ENCODE results near the gene CRELD2. TPM values are rescaled to one million over a fixed set of nuclear protein-coding genes. Genes with fewer than 3 reads are reported as not detected.
A peak's percentile ranks its signal among the peaks of the same experiment; 100 is the strongest.

Gene CRELD2
- polyA plus RNA-seq, 1 donor, result 28.9 TPM

DNA sequence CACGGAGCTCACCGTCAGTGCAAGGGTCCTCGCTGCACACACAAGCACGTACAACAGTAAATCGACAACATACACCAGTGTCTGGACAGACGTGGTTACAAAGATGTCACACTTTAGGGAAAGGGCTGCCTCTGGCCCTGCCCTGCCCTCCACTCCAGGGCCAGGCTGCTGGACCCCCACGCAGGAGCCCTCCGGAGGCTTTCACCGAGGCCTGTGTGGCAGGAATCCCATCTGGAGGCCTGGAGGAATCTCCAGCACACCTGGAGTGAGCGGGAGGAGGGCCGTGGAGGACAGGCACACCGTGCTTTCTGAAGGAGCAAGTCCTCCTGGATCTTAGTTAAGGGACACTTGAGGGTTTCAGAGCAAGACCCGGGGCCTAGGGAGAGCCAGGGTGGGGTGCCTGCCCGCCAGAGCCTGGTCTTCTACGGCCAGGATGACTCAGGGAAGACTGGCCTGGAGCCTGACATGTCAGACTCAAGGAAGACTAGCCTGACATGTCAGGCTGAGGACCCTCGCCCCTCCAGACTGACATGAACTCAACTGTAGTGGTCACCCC lies 40.0 kb downstream of the CRELD2 start:
- Histone ChIP-seq H3K27ac (ENCODE audit: low read length) (peak overlapping the region; percentile 83), H3K27me3 (ENCODE audit: control insufficient read depth, insufficient read depth, low read length) (no peaks in the 10 kb centered on the region), H3K4me3 (ENCODE audit: low read length) (no peak overlapping the region), H3K4me1 (ENCODE audit: control insufficient read depth, insufficient read depth, low read length) (peaks cover 56% of the 10 kb centered on the region), H3K36me3 (ENCODE audit: control insufficient read depth, insufficient read depth, low read length) (peaks cover 13% of the 10 kb centered on the region), H3K9me3 (ENCODE audit: control insufficient read depth, low read depth, low read length) (no peaks in the 10 kb centered on the region)
- no peak for DNase-seq
- WGBS (ENCODE audit: insufficient coverage, low lambda C conversion rate), result no CpG with 5 or more reads among the region's 16 CpGs

DNA sequence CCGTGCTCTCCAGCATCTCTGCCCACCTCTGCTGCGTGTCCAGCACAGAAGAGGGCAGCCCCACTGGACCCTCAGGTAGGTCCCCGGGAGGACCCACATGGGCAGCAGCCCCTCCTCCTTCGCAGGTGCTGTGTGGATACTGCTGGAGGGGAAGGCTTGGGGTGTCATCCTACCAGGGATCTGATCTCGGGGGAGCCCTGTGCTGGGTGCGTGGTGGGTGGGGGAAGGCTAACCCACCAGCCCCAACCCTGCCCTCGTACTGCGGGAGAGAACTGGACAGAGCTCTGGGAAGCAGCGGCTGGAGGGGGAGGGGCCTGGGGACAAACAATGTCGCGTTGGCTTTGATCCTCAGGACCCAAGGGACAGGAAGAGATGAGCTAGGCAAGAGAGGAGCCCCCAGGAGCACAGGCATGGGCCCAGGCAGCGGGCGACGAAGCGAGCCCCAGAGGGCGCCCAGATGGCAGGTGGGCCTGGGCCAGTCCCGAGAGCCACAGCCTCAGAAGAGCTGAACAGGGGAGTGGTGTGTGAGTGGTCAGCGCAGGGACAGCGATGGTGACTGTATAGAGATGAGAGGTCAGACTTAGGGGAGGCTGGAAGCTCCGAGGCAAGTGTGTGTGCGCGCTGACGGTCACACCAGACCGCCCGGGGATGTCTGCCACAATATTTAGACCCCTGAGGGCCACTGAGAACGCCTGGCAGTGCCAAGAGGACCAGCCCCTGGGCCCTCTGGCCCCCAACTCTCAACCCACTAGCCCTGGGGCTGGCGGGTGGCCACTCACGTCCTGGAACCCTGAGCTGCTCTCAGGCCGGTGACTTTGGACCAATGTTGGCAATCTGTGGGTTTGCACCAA lies 40.7 kb downstream of the CRELD2 start:
- Histone ChIP-seq H3K4me3 (ENCODE audit: low read length) (peak overlapping the region; percentile 53), H3K9me3 (ENCODE audit: control insufficient read depth, low read depth, low read length) (no peaks in the 10 kb centered on the region), H3K4me1 (ENCODE audit: control insufficient read depth, insufficient read depth, low read length) (peaks cover 55% of the 10 kb centered on the region), H3K27me3 (ENCODE audit: control insufficient read depth, insufficient read depth, low read length) (no peaks in the 10 kb centered on the region), H3K27ac (ENCODE audit: low read length) (peak overlapping the region; percentile 83), H3K36me3 (ENCODE audit: control insufficient read depth, insufficient read depth, low read length) (peaks cover 21% of the 10 kb centered on the region)
- no peak for DNase-seq
- WGBS (ENCODE audit: insufficient coverage, low lambda C conversion rate), result 90% methylated on average over 2 of the region's 29 CpGs

DNA sequence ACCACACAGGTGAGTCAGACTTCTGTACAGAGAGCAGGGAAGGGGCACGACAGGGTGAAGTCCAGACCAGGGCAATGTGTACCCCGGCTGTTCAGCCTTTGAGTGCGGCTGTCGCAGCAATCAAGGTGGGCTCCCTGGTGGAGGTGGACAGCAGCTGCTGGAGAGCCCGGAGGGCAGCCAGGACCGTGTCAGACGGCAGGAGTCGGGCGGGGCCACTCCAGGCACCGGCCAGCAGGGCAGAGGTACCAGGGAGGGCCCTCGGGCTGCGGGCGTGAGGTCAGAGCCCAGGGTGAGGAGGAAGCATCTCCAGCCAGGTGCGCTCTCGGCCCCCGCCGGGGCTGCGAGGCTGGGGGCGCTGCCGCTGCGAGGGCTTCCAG lies 41.3 kb downstream of the CRELD2 start:
- no CpG with 5 or more reads among the region's 21 CpGs for WGBS (ENCODE audit: insufficient coverage, low lambda C conversion rate)
- H3K4me1 ChIP-seq (ENCODE audit: control insufficient read depth, insufficient read depth, low read length), result peaks cover 52% of the 10 kb centered on the region
- H3K4me3 ChIP-seq (ENCODE audit: low read length), result peak overlapping the region; percentile 53
- peaks cover 27% of the 10 kb centered on the region for H3K36me3 ChIP-seq (ENCODE audit: control insufficient read depth, insufficient read depth, low read length)
- DNase-seq, result peak; percentile 68 to 80
- H3K27me3 ChIP-seq (ENCODE audit: control insufficient read depth, insufficient read depth, low read length), result no peaks in the 10 kb centered on the region
- peak overlapping the region; percentile 83 for H3K27ac ChIP-seq (ENCODE audit: low read length)
- H3K9me3 ChIP-seq (ENCODE audit: control insufficient read depth, low read depth, low read length), result no peaks in the 10 kb centered on the region

DNA sequence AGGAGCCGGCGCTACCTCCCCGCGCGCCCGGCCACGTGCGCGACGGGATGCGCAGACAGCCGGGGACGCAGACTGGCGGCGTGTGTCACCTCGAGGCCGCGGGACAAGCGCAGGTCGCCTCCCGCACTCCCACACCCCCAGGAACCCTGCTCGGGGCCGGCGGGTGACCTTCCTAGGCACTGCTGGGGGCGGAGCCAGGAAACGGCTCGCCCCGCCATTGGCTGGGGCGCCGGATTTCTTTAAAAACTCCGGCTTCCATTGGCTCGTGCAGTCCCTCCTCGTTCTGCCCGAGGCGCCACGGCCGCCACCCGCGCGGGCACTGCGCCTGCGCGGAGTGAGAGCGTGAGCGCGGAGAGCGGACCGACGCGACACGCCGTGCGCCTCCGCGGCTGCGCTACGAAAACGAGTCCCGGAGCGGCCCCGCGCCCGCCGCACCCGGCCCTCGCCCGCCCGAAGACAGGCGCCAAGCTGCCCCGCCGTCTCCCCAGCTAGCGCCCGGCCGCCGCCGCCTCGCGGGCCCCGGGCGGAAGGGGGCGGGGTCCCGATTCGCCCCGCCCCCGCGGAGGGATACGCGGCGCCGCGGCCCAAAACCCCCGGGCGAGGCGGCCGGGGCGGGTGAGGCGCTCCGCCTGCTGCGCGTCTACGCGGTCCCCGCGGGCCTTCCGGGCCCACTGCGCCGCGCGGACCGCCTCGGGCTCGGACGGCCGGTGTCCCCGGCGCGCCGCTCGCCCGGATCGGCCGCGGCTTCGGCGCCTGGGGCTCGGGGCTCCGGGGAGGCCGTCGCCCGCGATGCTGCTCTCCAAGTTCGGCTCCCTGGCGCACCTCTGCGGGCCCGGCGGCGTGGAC lies 41.9 kb downstream of the CRELD2 start, which contains the start of gene PIM3:
Gene PIM3, plus strand, starts transcription at position 614 of the 846 bp plus-strand sequence. Its CDS starts 176 bp downstream, at position 790.
- Histone ChIP-seq H3K4me3 (ENCODE audit: low read length) (peak within 1 kb of the TSS; percentile 96), H3K9me3 (ENCODE audit: control insufficient read depth, low read depth, low read length) (no peaks in the 10 kb centered on the region), H3K27ac (ENCODE audit: low read length) (peak within 1 kb of the TSS; percentile 83), H3K36me3 (ENCODE audit: control insufficient read depth, insufficient read depth, low read length) (peaks cover 33% of the 10 kb centered on the region), H3K27me3 (ENCODE audit: control insufficient read depth, insufficient read depth, low read length) (no peaks in the 10 kb centered on the region), H3K4me1 (ENCODE audit: control insufficient read depth, insufficient read depth, low read length) (peaks cover 48% of the 10 kb centered on the region)
- no CpG with 5 or more reads among the region's 137 CpGs for WGBS (ENCODE audit: insufficient coverage, low lambda C conversion rate)
- DNase-seq, result peak; percentile 98 to 99

DNA sequence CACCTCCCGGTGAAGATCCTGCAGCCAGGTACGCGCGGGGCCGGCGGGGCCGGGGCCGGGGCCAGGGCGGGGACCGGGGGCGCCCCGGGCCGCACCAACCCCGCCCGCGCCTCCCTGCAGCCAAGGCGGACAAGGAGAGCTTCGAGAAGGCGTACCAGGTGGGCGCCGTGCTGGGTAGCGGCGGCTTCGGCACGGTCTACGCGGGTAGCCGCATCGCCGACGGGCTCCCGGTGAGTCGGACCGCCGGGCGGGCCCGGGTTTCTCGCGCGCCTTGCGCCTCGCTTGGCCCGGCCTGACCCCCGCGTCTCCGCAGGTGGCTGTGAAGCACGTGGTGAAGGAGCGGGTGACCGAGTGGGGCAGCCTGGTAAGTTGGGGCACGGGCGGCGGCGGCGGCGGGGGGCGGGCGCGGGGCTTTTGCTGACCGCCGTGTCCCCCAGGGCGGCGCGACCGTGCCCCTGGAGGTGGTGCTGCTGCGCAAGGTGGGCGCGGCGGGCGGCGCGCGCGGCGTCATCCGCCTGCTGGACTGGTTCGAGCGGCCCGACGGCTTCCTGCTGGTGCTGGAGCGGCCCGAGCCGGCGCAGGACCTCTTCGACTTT lies 42.7 kb downstream of the CRELD2 start:
- Histone ChIP-seq H3K27ac (ENCODE audit: low read length) (peak overlapping the region; percentile 75), H3K36me3 (ENCODE audit: control insufficient read depth, insufficient read depth, low read length) (peaks cover 35% of the 10 kb centered on the region), H3K4me3 (ENCODE audit: low read length) (peak overlapping the region; percentile 96), H3K9me3 (ENCODE audit: control insufficient read depth, low read depth, low read length) (no peaks in the 10 kb centered on the region), H3K27me3 (ENCODE audit: control insufficient read depth, insufficient read depth, low read length) (no peaks in the 10 kb centered on the region), H3K4me1 (ENCODE audit: control insufficient read depth, insufficient read depth, low read length) (peaks cover 53% of the 10 kb centered on the region)
- no CpG with 5 or more reads among the region's 84 CpGs for WGBS (ENCODE audit: insufficient coverage, low lambda C conversion rate)
- DNase-seq, result no peak

DNA sequence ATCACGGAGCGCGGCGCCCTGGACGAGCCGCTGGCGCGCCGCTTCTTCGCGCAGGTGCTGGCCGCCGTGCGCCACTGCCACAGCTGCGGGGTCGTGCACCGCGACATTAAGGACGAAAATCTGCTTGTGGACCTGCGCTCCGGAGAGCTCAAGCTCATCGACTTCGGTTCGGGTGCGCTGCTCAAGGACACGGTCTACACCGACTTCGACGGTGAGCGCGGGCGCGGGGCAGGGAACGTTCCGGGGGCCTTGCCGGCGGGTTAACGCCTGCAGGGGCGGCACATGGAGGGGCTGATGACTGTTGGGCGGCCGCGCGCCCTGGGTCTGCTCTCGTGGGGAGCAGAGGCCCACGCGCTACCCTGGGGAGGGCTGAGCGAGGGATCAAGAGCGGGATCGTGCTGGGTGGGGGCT lies 43.2 kb downstream of the CRELD2 start:
- Histone ChIP-seq H3K27ac (ENCODE audit: low read length) (peak overlapping the region; percentile 75), H3K4me3 (ENCODE audit: low read length) (peak overlapping the region; percentile 96), H3K9me3 (ENCODE audit: control insufficient read depth, low read depth, low read length) (no peaks in the 10 kb centered on the region), H3K4me1 (ENCODE audit: control insufficient read depth, insufficient read depth, low read length) (peaks cover 58% of the 10 kb centered on the region), H3K36me3 (ENCODE audit: control insufficient read depth, insufficient read depth, low read length) (peaks cover 35% of the 10 kb centered on the region), H3K27me3 (ENCODE audit: control insufficient read depth, insufficient read depth, low read length) (no peaks in the 10 kb centered on the region)
- DNase-seq, result no peak
- WGBS (ENCODE audit: insufficient coverage, low lambda C conversion rate), result no CpG with 5 or more reads among the region's 49 CpGs

DNA sequence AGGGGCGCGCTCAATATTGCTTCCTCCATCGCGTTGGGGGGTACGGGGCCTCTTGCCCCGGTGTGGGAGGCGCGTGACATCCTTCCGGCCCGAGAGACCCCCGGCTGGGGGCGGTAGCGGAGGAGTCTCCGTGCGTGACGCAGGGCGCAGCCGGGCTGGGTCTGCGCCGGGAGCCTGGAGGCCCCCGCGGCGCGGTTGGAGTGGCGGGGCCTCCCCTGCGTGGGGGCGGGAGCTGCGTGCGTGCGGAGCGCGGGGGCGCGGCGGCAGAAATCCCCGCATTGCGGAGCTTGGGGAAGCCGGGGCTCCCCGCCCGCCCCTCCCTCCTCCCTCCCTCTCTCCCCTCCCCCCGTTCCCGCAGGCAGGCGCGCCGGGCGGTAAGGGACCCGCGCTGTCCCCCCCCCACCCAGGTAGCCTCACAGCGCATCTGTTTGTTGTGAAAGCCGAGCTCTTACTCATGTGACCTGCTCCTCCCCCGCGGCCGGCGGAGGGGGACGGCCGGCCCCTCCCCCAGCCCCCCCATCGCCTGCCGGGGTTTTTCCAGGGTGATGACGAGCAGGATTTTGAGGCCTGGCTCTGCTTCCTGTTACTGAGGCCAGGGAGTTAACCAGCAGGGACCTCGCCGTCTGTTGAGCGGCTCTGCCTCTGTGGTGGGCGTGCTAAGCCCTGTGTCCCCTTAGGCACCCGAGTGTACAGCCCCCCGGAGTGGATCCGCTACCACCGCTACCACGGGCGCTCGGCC lies 43.7 kb downstream of the CRELD2 start:
- Histone ChIP-seq H3K9me3 (ENCODE audit: control insufficient read depth, low read depth, low read length) (no peaks in the 10 kb centered on the region), H3K36me3 (ENCODE audit: control insufficient read depth, insufficient read depth, low read length) (peaks cover 35% of the 10 kb centered on the region), H3K27me3 (ENCODE audit: control insufficient read depth, insufficient read depth, low read length) (no peaks in the 10 kb centered on the region), H3K4me3 (ENCODE audit: low read length) (peak overlapping the region; percentile 96), H3K4me1 (ENCODE audit: control insufficient read depth, insufficient read depth, low read length) (peaks cover 61% of the 10 kb centered on the region), H3K27ac (ENCODE audit: low read length) (peak overlapping the region; percentile 75)
- DNase-seq, result peak; percentile 79 to 86
- no CpG with 5 or more reads among the region's 70 CpGs for whole genome bisulfite sequencing (ENCODE audit: insufficient coverage, low lambda C conversion rate)

DNA sequence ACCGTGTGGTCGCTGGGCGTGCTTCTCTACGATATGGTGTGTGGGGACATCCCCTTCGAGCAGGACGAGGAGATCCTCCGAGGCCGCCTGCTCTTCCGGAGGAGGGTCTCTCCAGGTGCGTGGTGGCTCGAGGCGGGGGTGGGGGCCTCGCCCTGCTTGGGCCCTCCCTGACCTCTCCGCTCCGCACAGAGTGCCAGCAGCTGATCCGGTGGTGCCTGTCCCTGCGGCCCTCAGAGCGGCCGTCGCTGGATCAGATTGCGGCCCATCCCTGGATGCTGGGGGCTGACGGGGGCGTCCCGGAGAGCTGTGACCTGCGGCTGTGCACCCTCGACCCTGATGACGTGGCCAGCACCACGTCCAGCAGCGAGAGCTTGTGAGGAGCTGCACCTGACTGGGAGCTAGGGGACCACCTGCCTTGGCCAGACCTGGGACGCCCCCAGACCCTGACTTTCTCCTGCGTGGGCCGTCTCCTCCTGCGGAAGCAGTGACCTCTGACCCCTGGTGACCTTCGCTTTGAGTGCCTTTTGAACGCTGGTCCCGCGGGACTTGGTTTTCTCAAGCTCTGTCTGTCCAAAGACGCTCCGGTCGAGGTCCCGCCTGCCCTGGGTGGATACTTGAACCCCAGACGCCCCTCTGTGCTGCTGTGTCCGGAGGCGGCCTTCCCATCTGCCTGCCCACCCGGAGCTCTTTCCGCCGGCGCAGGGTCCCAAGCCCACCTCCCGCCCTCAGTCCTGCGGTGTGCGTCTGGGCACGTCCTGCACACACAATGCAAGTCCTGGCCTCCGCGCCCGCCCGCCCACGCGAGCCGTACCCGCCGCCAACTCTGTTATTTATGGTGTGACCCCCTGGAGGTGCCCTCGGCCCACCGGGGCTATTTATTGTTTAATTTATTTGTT lies 44.6 kb downstream of the CRELD2 start:
- Histone ChIP-seq H3K4me1 (ENCODE audit: control insufficient read depth, insufficient read depth, low read length) (peaks cover 53% of the 10 kb centered on the region), H3K4me3 (ENCODE audit: low read length) (peak overlapping the region; percentile 96), H3K9me3 (ENCODE audit: control insufficient read depth, low read depth, low read length) (no peaks in the 10 kb centered on the region), H3K36me3 (ENCODE audit: control insufficient read depth, insufficient read depth, low read length) (peaks cover 35% of the 10 kb centered on the region), H3K27me3 (ENCODE audit: control insufficient read depth, insufficient read depth, low read length) (no peaks in the 10 kb centered on the region), H3K27ac (ENCODE audit: low read length) (peak overlapping the region; percentile 37)
- no peak for DNase-seq
- WGBS (ENCODE audit: insufficient coverage, low lambda C conversion rate), result no CpG with 5 or more reads among the region's 63 CpGs

DNA sequence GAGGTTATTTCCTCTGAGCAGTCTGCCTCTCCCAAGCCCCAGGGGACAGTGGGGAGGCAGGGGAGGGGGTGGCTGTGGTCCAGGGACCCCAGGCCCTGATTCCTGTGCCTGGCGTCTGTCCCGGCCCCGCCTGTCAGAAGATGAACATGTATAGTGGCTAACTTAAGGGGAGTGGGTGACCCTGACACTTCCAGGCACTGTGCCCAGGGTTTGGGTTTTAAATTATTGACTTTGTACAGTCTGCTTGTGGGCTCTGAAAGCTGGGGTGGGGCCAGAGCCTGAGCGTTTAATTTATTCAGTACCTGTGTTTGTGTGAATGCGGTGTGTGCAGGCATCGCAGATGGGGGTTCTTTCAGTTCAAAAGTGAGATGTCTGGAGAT lies 45.2 kb downstream of the CRELD2 start:
- DNase-seq, result no peak

More for the DNA sequence above, 45.2 kb downstream of the CRELD2 start:
- H3K27me3 ChIP-seq (ENCODE audit: control insufficient read depth, insufficient read depth, low read length), result no peaks in the 10 kb centered on the region
- WGBS (ENCODE audit: insufficient coverage, low lambda C conversion rate), result no CpG with 5 or more reads among the region's 6 CpGs
- peaks cover 35% of the 10 kb centered on the region for H3K36me3 ChIP-seq (ENCODE audit: control insufficient read depth, insufficient read depth, low read length)
- no peak overlapping the region for H3K27ac ChIP-seq (ENCODE audit: low read length)
- no peaks in the 10 kb centered on the region for H3K9me3 ChIP-seq (ENCODE audit: control insufficient read depth, low read depth, low read length)
- peaks cover 47% of the 10 kb centered on the region for H3K4me1 ChIP-seq (ENCODE audit: control insufficient read depth, insufficient read depth, low read length)
- H3K4me3 ChIP-seq (ENCODE audit: low read length), result peak overlapping the region; percentile 96
